Amniotic stem cell (primary cell): Measurements from ENCODE around the gene ACTG1.

Experiments
- DNase-seq: peaks from one replicate; lab custom pipeline; 2025; lab: John Stamatoyannopoulos, UW

The ACTG1 gene

GRCh38 chr17:81481073-81481799 lies 31.4 kb downstream of the ACTG1 start:
- DNase-seq = peak; percentile 7

GRCh38 chr17:81480140-81481072 lies 32.2 kb downstream of the ACTG1 start:
- no peak for DNase-seq

GRCh38 chr17:81479175-81480071 lies 33.2 kb downstream of the ACTG1 start:
- DNase-seq = no peak

GRCh38 chr17:81478119-81478518 lies 34.5 kb downstream of the ACTG1 start:
- DNase-seq = no peak

- DNase-seq = no peak
These were observed 35.4 kb downstream of the ACTG1 start for GRCh38 chr17:81477173-81477572.

- no peak for DNase-seq
These were observed 36.0 kb downstream of the ACTG1 start for GRCh38 chr17:81476635-81477034.

- no peak for DNase-seq
These were observed 36.5 kb downstream of the ACTG1 start for GRCh38 chr17:81476097-81476496.

GRCh38 chr17:81474958-81475357 lies 37.6 kb downstream of the ACTG1 start:
- no peak for DNase-seq

GRCh38 chr17:81473019-81473418 lies 39.6 kb downstream of the ACTG1 start:
- no peak for DNase-seq

GRCh38 chr17:81471818-81472456 lies 40.7 kb downstream of the ACTG1 start:
- no peak for DNase-seq

GRCh38 chr17:81470944-81471817 lies 41.4 kb downstream of the ACTG1 start:
- no peak for DNase-seq

GRCh38 chr17:81470270-81470943 lies 42.2 kb downstream of the ACTG1 start:
- no peak for DNase-seq

GRCh38 chr17:81469266-81469665 lies 43.3 kb downstream of the ACTG1 start:
- DNase-seq = no peak

- DNase-seq = no peak
These were observed 43.9 kb downstream of the ACTG1 start for GRCh38 chr17:81468770-81469121.

- no peak for DNase-seq
These were observed 44.4 kb downstream of the ACTG1 start for GRCh38 chr17:81468111-81468769.

GRCh38 chr17:81466564-81467472 lies 45.8 kb downstream of the ACTG1 start:
- no peak for DNase-seq

- DNase-seq = no peak
These were observed 46.7 kb downstream of the ACTG1 start for GRCh38 chr17:81465910-81466309.

GRCh38 chr17:81464586-81464985 lies 48.0 kb downstream of the ACTG1 start:
- DNase-seq = no peak

- DNase-seq = no peak
These were observed 49.1 kb downstream of the ACTG1 start for GRCh38 chr17:81463506-81463905.
